ENCODE data around the gene GNA12.
"Not testable (repeated sequence)": the region's sequence is repeated elsewhere in the genome, so short reads cannot be mapped to it uniquely, and the experiment has no call there.

Gene GNA12

GRCh38 chr7:2686101-2686500 is 158.0 kb downstream of the GNA12 start:
- no peak overlapping the region for H3K4me3 ChIP-seq (replicated peaks; ENCODE audit: low read depth, low read length)
- DNase-seq (ENCODE audit: low read depth), result no peak
- TF ChIP-seq CTCF (IDR thresholded peaks at IDR 0.05; ENCODE audit: low read length, missing control alignments), result no peak

DNA sequence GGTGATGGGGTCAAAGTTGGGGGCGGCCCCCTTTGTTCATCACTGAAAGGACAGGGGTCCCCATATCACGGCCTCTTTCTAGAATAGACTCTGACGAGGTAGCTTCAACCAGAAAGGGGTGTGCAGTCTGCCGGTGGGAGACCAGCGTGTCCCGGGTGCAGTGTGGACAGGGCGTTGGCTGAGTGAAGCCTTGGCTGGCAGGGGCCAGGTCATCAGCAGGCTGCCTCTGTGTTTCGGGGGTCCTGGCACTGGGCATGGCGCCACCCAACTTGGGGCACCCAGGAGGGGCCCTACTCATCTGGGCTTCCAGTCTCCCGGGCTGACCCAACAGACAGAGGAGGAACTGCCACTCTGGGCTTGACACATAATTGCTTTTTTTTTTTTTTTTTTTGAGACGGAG is 159.6 kb downstream of the GNA12 start:
- no peak for TF ChIP-seq CTCF (IDR thresholded peaks at IDR 0.05; ENCODE audit: low read length, missing control alignments)
- no peak for DNase-seq (ENCODE audit: low read depth)
- H3K4me3 ChIP-seq (replicated peaks; ENCODE audit: low read depth, low read length), result no peak overlapping the region

DNA sequence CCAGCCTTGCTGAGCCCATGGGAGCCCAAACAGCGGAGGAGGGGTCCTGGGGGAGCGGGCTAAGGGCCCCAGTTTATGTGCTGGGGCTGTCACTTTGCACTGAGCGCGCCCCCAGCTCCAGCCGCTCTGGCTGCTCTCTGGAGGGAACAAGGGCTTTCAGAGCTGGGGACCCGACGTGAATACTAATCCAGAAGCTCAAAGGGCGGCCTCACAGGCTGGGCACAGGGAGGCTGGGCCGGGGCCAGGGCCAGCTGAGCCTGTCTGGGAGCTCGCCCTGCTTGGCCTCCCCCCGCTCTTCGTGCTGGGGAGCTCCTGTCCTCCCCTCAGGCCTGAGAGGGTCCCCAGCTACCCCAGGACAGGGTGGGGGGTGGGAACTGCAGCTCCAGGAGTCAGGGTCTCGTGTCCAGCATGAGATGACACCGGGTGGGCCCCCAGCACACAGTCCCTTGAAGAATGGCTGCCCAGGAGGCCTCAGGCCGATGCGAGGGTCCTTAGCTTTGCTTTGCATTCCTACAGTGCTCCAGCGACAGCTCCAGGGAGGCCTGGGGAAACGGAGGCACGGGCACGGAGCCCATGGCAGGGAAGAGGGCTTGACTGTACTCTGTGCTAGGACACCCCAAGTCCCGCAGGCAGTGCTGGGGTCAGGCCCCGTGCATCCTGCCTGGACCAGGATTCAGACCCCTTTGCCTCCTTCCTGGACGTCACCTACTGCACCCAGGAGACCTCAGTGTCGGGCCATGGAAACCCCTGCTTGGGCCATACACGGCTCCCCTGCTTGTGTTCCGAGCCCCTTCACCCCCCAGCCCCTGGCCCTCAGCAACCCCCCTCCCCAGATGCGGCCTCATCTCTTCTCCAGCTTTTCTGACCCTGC is 161.9 kb downstream of the GNA12 start:
- TF ChIP-seq CTCF (IDR thresholded peaks at IDR 0.05; ENCODE audit: low read length, missing control alignments), result no peak
- no peak for DNase-seq (ENCODE audit: low read depth)
- H3K4me3 ChIP-seq (replicated peaks; ENCODE audit: low read depth, low read length), result no peak overlapping the region

DNA sequence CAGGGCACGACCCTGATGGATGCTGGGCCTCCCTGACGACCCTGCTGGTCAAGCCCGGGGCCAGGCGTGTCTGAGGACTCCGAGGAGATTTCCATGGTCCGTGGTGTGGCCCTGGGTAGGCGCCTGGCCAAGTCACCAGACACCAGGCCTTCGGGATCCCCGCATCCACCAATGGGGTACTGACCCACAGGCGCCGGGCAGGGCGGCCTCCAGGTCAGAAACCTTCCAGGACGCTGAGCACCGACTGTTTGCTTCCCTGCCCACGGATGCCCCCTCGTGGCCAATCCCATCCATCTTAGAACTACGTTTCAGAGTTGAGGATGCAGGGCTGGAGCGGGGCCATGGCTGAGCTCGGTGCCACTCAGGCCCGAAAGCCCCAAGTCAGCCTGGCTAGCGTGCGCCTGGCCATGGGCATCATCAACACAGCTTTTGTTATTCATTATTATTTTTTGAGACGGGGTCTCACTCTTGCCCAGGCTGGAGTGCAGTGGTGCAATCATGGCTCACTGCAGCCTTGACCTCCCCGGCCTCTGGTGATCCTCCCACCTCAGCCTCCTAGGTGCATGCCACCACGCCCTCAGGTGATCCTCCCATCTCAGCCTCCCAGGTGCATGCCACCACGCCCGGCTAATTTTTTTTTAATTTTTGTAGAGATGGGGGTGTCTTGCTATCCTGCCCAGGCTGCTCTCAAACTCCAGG is 163.2 kb downstream of the GNA12 start:
- TF ChIP-seq CTCF (IDR thresholded peaks at IDR 0.05; ENCODE audit: low read length, missing control alignments), result peak; percentile 71
- DNase-seq (ENCODE audit: low read depth), result peak; percentile 73
- no peak overlapping the region for H3K4me3 ChIP-seq (replicated peaks; ENCODE audit: low read depth, low read length)

DNA sequence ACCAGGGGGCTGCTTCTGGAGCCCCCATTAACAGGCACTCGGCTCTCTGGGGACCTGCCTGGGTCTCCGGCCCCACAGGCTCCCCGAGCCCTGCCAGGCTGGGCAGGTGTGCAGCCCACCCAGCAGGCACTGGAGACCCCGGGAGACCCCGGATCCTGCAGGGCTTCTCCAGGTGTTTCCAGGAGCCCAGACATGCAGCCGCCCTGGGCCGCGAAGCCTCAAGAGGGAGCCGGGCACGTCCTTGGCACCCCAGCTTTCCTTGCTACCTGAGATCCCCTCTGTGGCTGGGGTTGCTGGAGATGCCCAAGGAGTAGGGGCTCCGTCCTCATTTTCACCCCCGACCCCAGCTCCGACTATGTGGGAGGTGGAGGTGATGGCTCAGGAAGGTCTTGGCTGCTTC is 163.9 kb downstream of the GNA12 start:
- DNase-seq (ENCODE audit: low read depth), result no peak
- no peak for TF ChIP-seq CTCF (IDR thresholded peaks at IDR 0.05; ENCODE audit: low read length, missing control alignments)
- no peak overlapping the region for H3K4me3 ChIP-seq (replicated peaks; ENCODE audit: low read depth, low read length)

DNA sequence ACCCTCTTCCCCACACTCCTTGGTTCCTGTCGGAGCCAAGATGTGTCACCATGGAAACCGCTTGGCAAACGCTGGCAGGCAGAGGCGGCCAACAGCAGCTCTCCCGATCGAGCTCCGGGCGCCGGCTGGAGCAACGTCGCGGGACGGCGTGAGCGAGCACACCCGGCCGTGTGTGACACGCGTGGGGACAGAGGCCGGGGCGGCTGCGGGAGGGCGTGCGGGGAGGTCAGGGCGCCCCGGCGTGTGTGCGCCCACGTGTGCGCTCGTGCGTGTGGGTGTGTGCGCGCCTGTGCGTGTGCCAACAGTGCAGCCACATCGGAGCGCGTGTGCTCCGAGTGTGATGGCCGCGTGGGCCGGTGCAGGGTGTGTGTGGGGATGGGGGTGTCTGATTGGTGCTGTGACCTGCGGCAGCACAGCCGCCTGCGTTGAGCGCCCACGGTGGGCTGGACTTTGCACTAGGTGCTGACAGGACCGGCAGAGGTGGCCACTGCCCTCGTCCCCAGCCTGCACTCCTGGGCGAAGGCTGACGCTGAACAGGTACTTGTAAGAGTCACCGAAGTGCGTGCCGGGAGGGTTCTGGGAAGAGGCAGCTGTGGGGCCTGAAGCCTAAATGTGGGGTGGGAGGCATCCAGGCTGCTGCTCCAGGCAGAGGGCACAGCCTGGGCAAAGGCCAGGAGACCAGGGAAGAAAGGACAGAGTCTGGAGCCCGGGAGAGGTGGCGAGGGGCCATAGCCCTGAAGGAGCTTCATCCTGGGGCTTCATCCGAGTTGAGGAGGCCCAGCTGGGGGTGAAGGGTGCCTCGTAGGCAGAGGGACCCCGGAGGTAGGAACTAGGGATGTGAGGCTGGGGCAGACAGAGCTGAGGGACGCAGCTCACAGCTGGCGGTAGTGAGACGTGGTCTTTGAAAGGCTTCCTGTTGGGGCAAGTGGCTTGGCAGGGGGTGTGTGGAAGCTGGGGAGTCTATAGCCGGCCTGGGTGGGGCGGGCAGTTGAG is 164.7 kb downstream of the GNA12 start:
- not testable (repeated sequence) for DNase-seq (ENCODE audit: low read depth); H3K4me3 ChIP-seq (replicated peaks; ENCODE audit: low read depth, low read length)

DNA sequence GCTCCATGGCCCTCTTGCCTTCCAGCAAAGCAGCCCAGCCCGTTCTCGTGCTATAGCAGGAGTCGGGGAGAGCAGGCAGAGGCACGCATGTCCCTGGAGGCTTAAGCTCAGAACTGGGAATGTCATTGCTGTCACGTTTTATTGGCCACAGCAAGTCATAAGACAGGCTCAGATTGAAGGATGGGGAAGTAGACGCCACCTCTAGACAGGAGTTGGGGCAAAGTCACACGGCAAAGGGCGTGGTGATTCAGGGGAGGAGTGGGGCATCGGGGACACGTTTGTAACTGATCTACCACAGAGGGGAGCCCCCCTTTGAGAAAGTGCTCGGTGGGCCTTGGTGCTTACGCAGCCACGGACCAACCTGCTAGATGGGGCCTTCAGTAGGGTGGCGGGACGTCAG is 165.7 kb downstream of the GNA12 start:
- not testable (repeated sequence) for H3K4me3 ChIP-seq (replicated peaks; ENCODE audit: low read depth, low read length)

More for the DNA sequence above, 165.7 kb downstream of the GNA12 start:
- DNase-seq (ENCODE audit: low read depth), result not testable (repeated sequence)
